Stimulated activated CD4-positive, alpha-beta T cell treated with anti-CD3 and anti-CD28 coated beads, Interleukin-1b, Interleukin-23, amount 100 ng/mL, for 1 hour (primary cell): ENCODE results near the gene LGI4.
"Not testable (repeated sequence)": the region's sequence is repeated elsewhere in the genome, so short reads cannot be mapped to it uniquely, and the experiment has no call there.

Source experiments
- DNase-seq, 2 donors: peaks; one replicate each; pipeline ENCODE4 v3.0.0-alpha.2; 2020; ENCODE audit warnings: low read depth in 2 of 2

Gene LGI4

GRCh38 chr19:35105411-35106290, 29.2 kb downstream of the LGI4 start:
- no peak for DNase-seq

DNA sequence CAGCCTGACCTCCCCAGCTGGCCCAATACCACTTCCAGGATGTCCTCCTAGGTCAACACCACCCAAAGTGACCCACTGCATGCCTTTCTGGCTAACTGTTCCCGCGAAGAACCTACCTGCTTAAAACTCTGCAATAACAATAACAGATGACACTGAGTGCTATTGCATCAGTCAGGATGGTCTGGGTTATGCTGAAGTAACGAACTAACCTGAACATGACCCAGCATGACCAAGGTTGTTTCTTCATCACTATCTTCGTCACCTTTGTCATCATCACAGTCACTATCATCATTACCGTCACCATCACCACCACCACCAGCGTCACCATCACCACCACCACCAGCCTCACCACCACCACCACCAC, 29.8 kb downstream of the LGI4 start:
- DNase-seq: no peak

DNA sequence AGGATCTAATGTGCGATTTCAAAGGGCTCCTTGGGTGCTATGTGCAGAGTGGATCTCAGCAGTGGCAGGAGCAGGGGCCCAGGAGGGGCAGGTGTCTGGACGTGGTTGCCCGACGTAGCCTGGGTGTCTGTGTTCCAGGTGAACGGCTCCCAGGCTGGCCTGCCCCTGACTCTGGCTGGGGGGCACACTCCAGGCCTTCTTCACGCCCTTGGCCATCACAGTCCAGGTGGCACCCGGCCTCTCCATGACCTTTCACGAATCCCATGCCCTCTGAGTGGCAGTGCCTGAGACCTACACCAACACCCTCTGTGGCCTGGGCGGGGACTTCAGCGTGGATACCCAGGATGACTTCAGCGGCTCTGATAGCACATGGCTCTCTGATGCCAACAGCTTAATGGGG, 30.5 kb downstream of the LGI4 start:
- DNase-seq: no peak

- not testable (repeated sequence) for DNase-seq
Observed at GRCh38 chr19:35103614-35104013, 31.2 kb downstream of the LGI4 start.

DNA sequence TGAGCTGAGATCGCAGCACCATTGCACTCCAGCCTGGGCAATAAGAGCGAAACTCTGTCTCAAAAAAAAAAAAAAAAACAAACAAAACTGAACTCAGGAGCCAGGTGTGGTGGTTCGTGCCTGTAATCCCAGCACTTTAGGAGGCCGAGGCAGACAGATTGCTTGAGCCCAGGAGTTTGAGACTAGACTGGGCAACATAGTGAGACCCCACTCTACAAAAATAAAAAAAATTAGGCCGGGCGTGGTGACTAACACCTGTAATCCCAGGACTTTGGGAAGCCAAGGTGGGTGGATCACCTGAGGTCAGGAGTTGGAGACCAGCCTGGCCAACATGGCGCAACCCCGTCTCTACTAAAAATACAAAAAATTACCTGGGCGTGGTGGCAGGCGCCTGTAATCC, 32.9 kb downstream of the LGI4 start:
- DNase-seq: not testable (repeated sequence)

DNA sequence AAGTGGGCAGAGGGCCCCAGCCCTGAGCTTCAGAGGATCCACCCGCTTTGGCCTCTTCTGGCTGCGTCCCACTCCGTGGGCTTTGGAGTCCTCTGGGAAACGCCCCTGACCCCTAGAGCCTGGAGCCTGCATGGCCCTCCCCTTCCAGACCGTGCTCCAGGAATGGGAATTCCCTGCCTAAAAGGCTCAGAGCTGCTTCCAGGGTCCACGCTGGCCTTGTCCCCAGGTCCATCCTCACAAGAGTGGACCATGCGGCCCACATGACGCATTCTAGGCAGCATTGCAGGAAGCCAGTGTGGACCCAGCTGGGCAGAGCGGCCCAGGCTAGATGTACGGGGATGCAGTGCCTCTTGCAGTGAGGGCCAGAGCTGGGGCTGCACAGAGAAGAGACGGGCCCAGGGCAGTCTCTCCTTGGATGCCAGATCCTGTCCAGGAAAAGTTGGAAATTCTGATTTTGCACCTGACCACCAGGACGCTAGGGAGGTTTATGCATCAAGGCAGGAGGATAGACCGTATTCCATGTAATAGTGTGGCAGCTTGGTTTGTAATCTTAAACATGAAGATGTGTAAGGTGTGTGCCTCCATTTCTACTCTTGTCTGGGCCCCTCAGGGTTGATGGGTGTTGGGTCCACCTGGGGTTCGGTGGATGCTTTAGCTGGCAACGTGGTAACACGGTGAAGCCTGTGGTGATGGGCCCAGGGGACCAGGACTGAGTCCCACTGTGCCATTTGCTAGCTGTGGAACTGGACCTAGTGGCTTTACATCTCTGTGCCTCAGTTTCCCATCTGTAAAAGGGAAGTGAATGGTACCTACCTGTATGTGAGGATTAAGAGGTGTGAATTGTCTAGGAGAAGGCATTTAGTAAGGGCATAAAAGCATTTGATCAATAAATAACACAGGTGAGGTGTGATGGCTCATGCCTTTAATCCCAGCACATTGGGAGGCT, 34.0 kb downstream of the LGI4 start:
- no peak for DNase-seq

GRCh38 chr19:35099897-35100275, 35.0 kb downstream of the LGI4 start:
- no peak for DNase-seq

DNA sequence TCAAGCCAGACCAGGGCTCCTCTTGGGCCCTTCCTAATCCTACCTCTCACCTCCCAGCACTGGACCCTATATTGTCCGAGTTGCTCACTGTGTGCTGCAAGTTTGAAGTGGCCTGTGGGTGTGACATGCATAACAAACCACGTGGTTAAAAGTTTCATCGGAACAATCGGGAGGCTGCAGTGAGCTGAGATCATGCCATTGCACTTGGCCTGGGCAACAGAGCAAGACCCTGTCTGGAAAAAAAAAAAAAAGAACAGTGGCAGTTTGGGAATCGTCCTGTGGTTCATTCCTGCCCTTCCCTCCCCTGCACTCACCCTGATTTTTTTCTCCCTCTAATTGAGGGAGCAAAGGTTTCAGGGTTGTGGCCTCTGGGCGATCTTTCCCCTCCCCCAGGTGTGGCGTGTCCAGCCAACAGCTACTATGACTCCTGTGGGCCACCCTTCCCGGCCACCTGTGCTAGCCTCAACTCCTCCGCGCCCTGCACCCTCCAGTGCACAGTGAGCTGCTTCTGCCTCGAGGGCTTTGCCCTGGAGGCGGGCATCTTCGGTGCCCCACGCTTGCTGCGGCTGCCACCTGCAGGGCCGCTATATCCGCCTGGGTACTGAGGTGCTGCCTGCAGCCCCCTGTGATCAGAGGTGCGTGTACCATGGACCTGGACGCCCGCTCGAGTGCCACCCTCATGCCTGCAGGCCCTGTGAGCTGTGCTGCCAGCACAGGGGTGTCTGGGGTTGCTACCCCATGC, 35.5 kb downstream of the LGI4 start:
- no peak for DNase-seq

- no peak for DNase-seq
Observed at GRCh38 chr19:35098413-35099049, 36.3 kb downstream of the LGI4 start.

- DNase-seq: no peak
Observed at GRCh38 chr19:35095667-35096368, 39.0 kb downstream of the LGI4 start.

GRCh38 chr19:35094656-35095055, 40.2 kb downstream of the LGI4 start:
- DNase-seq: no peak

DNA sequence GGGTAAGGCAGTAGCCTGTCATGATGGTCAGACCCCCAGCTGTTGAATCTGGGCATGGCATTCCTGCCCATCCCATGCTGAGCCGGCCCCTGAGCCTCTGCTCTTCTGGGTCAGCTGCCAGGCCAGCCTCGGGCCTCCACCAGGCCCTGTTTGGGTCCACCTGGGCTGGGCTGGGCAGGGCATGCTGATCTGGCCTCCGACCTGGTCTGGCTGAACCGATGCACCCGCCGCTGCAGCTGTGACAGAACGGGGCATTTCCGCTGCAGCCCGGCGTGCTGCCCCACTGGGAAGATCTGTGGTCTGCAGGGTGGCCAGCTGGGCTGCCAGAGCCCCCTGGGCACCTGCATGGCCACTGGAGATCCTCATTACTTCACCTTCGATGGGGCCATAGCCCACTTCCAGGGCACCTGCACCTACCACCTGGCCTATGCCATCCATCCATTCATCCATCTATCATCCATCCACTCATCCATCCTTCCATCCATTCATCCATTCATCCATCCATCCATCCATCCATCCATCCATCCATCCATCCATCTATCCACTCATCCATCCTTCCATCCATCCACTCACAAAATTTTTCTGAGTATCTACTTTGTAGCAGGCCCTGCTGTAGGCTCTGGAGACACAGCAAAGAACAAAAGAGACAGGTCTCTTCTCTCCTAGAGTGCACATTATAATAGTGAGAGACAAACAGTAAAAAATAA, 40.8 kb downstream of the LGI4 start:
- DNase-seq: no peak

GRCh38 chr19:35093430-35093829, 41.4 kb downstream of the LGI4 start:
- DNase-seq: no peak

DNA sequence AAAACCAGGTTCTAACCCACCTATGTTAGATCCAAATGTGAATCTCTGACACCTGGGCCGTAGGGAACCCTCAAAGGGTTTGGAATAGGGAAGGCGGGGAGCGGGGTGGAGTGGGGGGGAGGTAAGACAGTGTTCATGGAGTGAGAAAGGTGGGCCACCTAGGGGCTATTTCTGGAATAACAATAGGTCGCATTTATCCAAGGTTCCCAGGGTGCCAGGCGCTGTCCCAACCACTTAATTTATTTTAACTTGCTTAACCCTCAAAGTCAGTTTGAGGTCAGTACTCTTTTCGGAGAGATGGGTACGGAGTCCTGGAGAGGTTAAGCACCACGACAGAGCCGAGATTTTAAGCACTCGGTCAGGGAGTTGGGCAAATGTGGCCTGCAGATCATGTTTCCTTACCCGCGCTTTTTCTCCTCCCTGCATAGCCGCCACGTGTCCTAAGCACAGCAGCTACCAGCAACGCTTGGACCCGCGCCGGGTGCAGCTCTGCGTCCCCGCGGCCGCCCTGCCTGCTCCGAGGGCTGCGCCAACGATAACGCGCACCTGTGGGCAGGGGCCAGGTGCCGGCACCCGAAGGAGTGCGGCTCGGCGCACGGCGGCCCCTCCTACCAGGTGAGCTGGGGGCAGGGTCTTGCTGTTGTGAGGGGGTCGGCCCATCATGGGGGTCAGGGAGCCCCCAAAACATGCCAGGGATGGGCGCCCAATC, 44.2 kb downstream of the LGI4 start:
- DNase-seq: no peak

GRCh38 chr19:35090160-35090505, 44.7 kb downstream of the LGI4 start:
- DNase-seq: no peak

- no peak for DNase-seq
Observed at GRCh38 chr19:35089554-35089953, 45.3 kb downstream of the LGI4 start.

- DNase-seq: no peak
Observed at GRCh38 chr19:35088131-35088913, 46.5 kb downstream of the LGI4 start.

DNA sequence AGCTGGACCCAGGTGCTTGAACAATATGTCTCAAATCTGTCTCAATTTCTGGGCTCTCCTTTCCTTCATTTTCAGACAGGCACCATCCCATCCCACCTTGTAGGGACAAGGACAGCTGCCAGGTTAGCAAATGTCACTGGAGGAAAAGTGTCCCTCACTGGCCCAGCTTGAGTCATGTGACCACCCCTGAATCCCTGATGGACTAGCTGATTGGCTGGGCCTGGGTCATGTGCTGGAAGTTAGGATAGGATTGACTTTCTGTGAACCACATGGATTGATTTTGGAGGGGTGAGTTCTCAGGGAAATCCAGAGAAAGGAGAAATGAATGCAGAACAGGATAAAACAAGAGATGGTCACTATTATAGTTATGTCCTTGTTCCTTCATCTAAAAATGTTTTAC, 47.5 kb downstream of the LGI4 start:
- no peak for DNase-seq

DNA sequence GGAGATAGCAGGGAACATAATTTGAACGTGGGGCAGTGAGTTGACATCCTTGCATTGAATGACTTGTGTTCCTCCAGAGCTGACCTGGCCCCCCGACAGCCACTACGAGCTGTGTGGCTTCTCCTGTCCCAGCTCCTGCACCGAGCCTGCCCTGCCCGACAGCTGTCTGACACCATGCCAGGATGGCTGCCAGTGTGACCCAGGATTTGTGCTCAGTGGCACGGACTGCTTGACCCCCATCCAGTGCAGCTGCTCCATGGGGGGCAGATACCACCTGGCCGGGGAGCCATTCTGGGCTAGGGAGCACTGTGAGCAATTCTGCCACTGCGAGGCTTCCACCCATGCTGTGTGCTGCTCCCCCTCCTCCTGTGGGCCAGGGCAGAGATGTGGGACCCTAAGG, 48.4 kb downstream of the LGI4 start:
- no peak for DNase-seq
